HG02840 (cell line): Measurements from ENCODE around the gene IGF2BP2.
"Not testable (repeated sequence)": the region's sequence is repeated elsewhere in the genome, so short reads cannot be mapped to it uniquely, and the experiment has no call there.

Experiments
- ATAC-seq: cut with Tn5 transposase; IDR thresholded peaks from one replicate; pipeline ENCODE4 v1.9.1; 2021; ENCODE audit warnings: mild to moderate bottlenecking, moderate library complexity, moderate number of reproducible peaks; ENCODE audit not compliant: unreplicated experiment, low FRiP score

Gene IGF2BP2

GRCh38 chr3:185838417-185838989, 13.7 kb upstream of the IGF2BP2 start:
- not testable (repeated sequence) for ATAC-seq

- no peak for ATAC-seq
Measured at GRCh38 chr3:185837414-185837813, 12.6 kb upstream of the IGF2BP2 start.

- no peak for ATAC-seq
Measured at GRCh38 chr3:185831990-185832389, 7.1 kb upstream of the IGF2BP2 start.

GRCh38 chr3:185831195-185831594, 6.4 kb upstream of the IGF2BP2 start:
- no peak for ATAC-seq

- no peak for ATAC-seq
Measured at GRCh38 chr3:185830018-185830797, 5.4 kb upstream of the IGF2BP2 start.

- ATAC-seq = no peak
Measured at GRCh38 chr3:185828755-185829154, 3.9 kb upstream of the IGF2BP2 start.

- no peak for ATAC-seq
Measured at GRCh38 chr3:185827595-185828344, 2.9 kb upstream of the IGF2BP2 start.

- ATAC-seq = no peak
Measured at GRCh38 chr3:185825639-185826481, 1.0 kb upstream of the IGF2BP2 start.

- no peak for ATAC-seq
Measured at GRCh38 chr3:185824051-185825005, 514 bp downstream of the IGF2BP2 start.

- no peak for ATAC-seq
Measured at GRCh38 chr3:185823078-185824044, 1.5 kb downstream of the IGF2BP2 start.

- no peak for ATAC-seq
Measured at GRCh38 chr3:185822221-185823000, 2.4 kb downstream of the IGF2BP2 start.

GRCh38 chr3:185820973-185821758, 3.7 kb downstream of the IGF2BP2 start:
- ATAC-seq = no peak

GRCh38 chr3:185818267-185818875, 6.5 kb downstream of the IGF2BP2 start:
- no peak for ATAC-seq

GRCh38 chr3:185815391-185816282, 9.2 kb downstream of the IGF2BP2 start:
- no peak for ATAC-seq

GRCh38 chr3:185813691-185814215, 11.1 kb downstream of the IGF2BP2 start:
- ATAC-seq = no peak
